ENCODE results near the gene SMARCA4.

Gene SMARCA4

GRCh38 chr19:11010041-11010440, 49.2 kb downstream of the SMARCA4 start:
- no peak for DNase-seq (ENCODE audit: low read depth in 2 of 2)

DNA sequence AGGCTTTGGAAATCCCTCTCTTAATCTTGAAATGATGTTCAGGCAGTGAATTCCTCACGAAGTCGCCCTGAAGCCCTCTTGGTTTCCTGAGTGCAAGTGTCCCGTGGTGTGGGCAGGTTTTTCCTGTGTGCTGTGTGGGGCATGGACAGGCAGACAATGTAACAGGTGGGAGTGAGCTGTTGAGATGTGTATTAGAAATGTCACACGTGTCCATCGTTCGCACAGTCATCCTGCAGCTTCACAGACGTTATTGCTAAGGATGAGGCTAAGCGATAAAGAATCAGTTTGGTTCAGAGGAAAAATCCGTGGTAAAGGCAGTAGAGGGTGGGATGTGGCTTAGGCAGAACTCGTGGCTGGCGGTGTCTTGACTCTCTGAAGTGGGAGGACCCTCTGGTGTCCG, 51.7 kb downstream of the SMARCA4 start:
- no peak for DNase-seq (ENCODE audit: low read depth in 2 of 2)

DNA sequence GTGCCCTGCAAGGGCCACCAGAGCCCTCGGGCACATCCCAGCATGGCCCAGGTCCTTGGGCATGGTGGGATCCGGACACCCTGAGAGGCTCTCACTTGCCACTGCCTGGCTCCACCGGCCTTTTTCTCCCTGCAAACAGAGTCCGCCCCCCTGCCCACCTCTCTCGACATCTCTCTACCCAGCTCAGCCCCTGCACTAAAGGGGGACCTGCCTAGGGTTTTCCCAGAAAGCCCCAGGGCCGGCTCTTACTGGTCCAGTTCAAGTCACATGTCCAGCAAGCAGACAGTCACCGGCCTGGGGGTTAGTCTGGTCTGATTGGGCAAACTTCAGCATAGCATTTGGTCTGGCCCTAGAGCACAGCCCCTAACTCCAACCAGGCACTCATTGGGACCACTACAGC, 52.9 kb downstream of the SMARCA4 start:
- DNase-seq (ENCODE audit: low read depth in 2 of 2), result no peak

DNA sequence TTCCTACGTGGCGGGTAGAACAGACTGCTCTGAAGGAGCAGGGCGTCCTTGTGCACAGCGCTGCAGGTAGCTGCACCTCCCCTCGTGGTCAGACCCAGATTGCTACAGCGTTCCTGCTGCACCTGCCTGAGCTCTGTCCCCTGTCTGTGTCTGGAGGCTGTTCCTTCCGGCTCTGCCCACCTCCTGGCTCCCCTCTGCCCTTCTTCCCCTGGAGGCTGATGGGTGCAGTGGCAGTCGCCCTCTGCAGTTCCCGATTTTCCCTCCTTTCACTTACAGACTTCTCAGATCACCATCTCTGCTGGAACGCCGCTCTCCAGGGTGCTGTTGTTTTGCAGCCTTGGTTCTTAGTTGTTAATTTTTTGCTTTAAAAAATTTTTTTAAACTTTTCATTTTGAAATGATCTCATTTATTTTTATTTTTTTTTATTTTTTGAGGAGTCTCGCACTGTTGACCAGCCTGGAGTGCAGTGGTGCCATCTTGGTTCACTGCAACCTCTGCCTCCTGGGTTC, 53.6 kb downstream of the SMARCA4 start:
- no peak for DNase-seq (ENCODE audit: low read depth in 2 of 2)

DNA sequence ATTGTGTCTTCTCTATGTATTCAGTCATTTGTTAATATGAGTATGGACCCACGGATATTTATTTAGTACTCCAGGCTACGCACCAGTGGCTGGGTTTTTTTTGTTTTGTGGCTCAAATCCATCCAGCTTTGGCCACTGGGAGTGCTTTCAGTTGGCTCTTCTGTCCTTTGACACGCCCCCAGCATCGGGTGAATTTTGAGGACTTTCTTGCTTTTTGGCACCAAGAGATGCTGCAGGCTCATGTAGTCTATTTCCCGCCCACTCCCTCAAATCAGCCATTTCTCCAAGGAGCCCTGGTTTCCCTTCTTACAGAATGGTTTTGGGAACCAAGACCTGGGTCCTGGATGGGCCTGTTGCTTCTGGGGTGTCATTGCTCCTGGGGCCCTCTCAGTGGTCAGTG, 55.8 kb downstream of the SMARCA4 start:
- DNase-seq (ENCODE audit: low read depth in 2 of 2), result no peak

DNA sequence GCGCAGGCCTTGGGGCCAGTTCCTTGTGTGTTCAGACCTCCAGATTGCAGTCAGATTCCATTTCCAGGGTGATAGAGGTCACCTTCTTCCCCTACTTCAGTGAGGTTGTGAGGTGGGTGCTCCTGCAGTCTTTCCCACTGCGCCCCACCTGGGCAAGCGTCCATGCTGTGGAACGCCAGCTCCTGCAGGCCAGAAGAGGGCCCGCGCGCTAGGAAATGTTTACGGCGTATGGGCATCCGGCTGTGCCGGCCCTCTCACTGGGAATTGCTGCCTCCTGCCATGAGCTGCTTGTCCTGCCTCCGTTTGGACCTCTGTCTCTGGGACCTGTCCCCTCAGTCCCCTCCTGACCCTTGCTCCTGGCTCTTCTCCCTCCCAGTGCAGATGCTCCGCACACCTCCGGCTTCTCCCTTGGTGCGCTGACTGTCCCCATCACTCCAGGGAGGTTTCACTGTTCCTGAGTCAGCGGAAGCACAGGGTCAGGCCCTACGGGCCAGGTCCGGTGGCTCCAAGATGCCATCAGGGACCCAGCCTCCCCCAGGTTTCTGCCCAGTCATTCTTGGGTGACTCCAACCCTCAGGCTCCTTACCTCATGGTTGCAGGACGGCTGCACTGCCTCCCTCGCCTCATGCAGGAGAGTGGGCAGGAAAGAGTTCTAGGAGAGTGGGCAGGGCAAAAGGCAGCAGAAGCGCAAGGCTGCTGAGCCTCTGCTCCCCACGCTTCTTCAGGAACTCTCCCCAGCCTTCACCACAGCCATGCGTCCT, 56.6 kb downstream of the SMARCA4 start:
- DNase-seq (ENCODE audit: low read depth in 2 of 2), result no peak

GRCh38 chr19:11018179-11018578, 57.3 kb downstream of the SMARCA4 start:
- no peak for DNase-seq (ENCODE audit: low read depth in 2 of 2)

- DNase-seq (ENCODE audit: low read depth in 2 of 2), result no peak
These were observed 57.9 kb downstream of the SMARCA4 start for GRCh38 chr19:11018763-11019162.

DNA sequence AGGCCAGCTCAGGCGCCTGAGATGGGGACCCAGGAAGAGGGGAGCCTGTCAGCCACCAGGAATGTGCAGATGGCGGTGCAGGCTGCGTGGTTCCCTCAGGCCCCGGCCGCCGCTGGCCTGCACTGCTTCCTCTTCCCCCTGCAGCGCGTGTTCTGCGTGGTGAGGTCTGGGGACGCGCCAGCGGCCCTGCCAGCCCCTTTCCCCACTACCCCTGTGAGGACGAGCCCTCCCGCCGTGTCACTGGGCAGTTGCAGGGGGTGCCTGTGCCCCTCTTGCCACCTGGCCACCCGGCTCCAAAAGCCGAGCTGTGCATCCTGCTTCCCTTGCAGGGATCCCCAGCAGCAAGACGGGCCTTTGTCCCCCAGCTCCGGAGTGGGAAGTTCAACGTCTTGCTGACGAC, 58.4 kb downstream of the SMARCA4 start:
- no peak for DNase-seq (ENCODE audit: low read depth in 2 of 2)

DNA sequence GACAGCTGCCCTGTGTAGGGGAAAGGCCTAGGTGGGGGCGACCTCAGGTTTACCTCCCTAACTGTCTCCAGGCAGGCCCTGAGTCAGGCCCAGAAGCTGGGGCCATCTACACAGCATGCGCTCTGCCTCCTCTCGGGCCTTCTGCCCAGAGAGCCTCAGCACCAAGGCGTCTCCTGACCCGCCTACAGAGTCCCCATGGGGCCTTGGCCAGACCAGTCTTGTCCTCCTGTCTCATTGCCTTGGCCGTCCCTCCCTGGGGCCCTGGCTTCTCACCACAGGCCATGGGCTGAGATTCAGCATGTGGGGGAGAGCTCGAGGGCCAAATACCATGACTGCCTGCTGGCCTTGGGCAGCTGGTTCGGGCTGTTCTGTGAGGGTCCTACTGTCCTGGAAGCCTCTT, 59.0 kb downstream of the SMARCA4 start:
- DNase-seq (ENCODE audit: low read depth in 2 of 2), result no peak

DNA sequence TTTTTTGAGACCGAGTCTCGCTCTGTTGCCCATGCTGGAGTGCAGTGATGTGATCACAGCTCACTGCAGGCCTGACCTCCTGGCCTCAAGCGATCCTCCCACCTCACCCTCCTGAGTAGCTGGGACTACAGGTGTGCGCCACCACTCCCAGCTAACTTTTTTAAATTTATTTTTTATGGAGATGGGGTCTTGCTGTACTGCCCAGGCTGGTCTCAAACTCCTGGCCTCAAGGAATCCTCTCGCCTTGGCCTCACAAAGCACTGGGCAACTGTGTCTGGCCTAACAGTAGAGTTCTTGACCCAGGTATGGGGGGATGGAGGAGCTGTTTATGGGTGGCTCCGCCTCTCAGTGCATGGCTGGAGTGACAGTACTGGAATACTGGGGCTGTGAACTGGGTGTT, 59.6 kb downstream of the SMARCA4 start:
- no peak for DNase-seq (ENCODE audit: low read depth in 2 of 2)

- DNase-seq (ENCODE audit: low read depth in 2 of 2), result no peak
These were observed 60.3 kb downstream of the SMARCA4 start for GRCh38 chr19:11020982-11021759.

DNA sequence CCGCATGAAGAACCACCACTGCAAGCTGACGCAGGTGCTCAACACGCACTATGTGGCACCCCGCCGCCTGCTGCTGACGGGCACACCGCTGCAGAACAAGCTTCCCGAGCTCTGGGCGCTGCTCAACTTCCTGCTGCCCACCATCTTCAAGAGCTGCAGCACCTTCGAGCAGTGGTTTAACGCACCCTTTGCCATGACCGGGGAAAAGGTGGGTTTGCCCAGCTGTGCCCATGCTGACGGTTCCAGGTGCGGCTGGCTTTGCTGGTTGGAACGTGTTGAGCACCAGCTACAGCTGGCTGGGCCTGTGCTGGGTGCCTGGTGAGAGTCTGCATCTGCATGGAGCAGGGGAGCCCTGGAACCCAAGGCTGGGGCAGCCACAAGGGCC, 60.9 kb downstream of the SMARCA4 start:
- DNase-seq (ENCODE audit: low read depth in 2 of 2), result no peak

GRCh38 chr19:11023016-11023415, 62.2 kb downstream of the SMARCA4 start:
- DNase-seq (ENCODE audit: low read depth in 2 of 2), result no peak

- DNase-seq (ENCODE audit: low read depth in 2 of 2), result no peak
These were observed 62.9 kb downstream of the SMARCA4 start for GRCh38 chr19:11023710-11024109.

GRCh38 chr19:11024259-11024658, 63.4 kb downstream of the SMARCA4 start:
- DNase-seq (ENCODE audit: low read depth in 2 of 2), result no peak

- DNase-seq (ENCODE audit: low read depth in 2 of 2), result no peak
These were observed 64.2 kb downstream of the SMARCA4 start for GRCh38 chr19:11025006-11025405.

- no peak for DNase-seq (ENCODE audit: low read depth in 2 of 2)
These were observed 64.6 kb downstream of the SMARCA4 start for GRCh38 chr19:11025445-11025844.

- no peak for DNase-seq (ENCODE audit: low read depth in 2 of 2)
These were observed 65.2 kb downstream of the SMARCA4 start for GRCh38 chr19:11025997-11026396.

DNA sequence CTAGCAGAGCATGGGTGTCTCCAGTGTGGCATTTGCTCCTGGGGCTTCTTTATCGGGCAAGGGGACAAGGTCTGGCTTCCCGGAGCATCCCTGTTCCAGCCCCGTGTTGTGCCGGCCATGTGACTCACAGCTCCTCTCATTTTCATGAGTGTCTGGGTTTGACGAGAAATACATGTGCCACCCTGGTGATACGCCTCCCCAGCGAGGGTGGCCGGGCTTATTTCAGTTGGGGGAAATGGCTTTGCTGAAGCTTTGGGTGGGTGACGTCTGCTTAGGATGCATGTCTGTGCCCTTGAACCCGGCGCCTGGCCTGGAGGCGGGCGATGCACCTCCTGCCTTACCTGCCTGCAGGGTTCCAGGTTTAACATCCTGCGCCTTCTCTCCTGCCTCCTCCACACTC, 66.6 kb downstream of the SMARCA4 start:
- DNase-seq (ENCODE audit: low read depth in 2 of 2), result no peak

GRCh38 chr19:11028146-11028545, 67.3 kb downstream of the SMARCA4 start:
- no peak for DNase-seq (ENCODE audit: low read depth in 2 of 2)

DNA sequence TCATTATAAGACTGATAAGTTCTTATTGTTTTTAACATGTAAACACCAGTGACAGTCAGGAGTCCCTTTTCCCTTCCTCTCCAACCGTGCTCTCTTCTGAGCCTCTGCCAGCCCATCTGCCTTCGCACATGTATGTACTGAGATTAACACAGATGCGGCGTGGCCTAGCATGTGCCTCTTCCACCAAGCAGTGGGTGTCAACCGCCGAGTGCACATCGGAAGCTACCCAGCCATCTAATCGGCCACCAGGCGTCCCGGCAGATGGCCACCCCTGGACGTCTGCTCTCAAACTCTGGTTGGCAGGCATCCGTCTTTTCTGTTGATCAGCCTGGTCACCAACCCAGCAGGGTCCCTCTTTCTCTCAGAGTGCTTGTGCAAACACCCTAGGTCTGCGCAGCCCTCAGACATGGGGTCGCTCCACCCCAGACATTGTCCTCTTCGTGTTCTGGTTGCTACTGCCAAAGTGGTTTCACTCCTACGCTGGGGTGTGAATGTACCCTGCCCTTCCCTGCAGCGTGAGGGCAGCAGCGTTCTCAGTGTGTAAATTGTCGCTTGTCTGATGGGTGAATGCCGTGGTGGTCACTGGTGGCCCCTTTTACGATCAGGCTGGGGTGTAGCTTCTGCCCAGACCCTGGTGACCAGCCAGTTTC, 70.7 kb downstream of the SMARCA4 start:
- no peak for DNase-seq (ENCODE audit: low read depth in 2 of 2)

DNA sequence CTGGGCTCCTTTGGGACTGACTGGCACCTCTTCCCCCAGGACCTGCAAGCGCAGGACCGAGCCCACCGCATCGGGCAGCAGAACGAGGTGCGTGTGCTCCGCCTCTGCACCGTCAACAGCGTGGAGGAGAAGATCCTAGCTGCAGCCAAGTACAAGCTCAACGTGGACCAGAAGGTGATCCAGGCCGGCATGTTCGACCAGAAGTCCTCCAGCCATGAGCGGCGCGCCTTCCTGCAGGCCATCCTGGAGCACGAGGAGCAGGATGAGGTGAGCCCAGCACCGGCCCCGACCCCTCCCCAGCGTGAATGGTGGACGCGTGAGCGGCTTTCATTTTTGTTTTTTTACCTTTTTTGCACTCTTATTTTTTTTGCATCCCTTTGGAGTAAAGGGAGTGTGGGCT, 72.4 kb downstream of the SMARCA4 start:
- DNase-seq (ENCODE audit: low read depth in 2 of 2), result no peak
